Measurements from ENCODE around the gene LMTK3. TPM values are rescaled to one million over a fixed set of nuclear protein-coding genes. Genes with fewer than 3 reads are reported as not detected.

LMTK3 gene
- polyA plus RNA-seq, 1 donor from 2014 or later: 8.1 TPM

GRCh38 chr19:48443256-48443655 lies 68.4 kb downstream of the LMTK3 start:
- H3K4me3 ChIP-seq (ENCODE audit: low read length): no peak overlapping the region

DNA sequence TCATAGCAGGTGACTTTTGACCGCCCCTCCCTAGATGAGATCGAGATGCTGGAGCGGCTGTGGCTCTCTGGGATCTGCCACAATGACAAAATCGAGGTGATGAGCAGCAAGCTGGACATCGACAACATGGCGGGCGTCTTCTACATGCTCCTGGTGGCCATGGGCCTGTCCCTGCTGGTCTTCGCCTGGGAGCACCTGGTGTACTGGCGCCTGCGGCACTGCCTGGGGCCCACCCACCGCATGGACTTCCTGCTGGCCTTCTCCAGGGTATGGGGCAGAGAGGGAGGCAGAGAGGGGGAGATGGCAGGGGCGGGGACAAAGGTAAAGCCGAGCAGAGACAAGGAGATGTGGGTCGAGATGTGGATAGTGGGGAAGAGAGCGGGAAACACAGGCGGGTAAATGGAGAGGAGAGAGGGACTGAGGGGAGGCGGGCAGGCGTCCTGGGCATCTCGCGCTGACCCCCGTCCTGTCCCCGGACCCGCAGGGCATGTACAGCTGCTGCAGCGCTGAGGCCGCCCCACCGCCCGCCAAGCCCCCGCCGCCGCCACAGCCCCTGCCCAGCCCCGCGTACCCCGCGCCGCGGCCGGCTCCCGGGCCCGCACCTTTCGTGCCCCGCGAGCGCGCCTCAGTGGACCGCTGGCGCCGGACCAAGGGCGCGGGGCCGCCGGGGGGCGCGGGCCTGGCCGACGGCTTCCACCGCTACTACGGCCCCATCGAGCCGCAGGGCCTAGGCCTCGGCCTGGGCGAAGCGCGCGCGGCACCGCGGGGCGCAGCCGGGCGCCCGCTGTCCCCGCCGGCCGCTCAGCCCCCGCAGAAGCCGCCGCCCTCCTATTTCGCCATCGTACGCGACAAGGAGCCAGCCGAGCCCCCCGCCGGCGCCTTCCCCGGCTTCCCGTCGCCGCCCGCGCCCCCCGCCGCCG lies 69.3 kb downstream of the LMTK3 start:
- no peaks in the 10 kb centered on the region for H3K27me3 ChIP-seq (ENCODE audit: insufficient read depth, low read depth, low read length)
- no peak overlapping the region for H2AFZ ChIP-seq (ENCODE audit: low read depth, low read length)
- H3K4me3 ChIP-seq (ENCODE audit: low read length): no peak overlapping the region
- no peaks in the 10 kb centered on the region for H3F3A ChIP-seq (ENCODE audit: insufficient read depth, low read length, poor library complexity, severe bottlenecking)
- no peaks in the 10 kb centered on the region for H3K9me3 ChIP-seq (ENCODE audit: low read length)
- H3K9ac ChIP-seq (ENCODE audit: low read length): no peak overlapping the region
- H3K27ac ChIP-seq (ENCODE audit: low read length): no peak overlapping the region
- H3K79me2 ChIP-seq (replicated peaks; ENCODE audit: insufficient read depth, low read length): peaks cover 6% of the 10 kb centered on the region
- H3K36me3 ChIP-seq (ENCODE audit: insufficient read depth, low read length): no peaks in the 10 kb centered on the region
- no peaks in the 10 kb centered on the region for H4K20me1 ChIP-seq (ENCODE audit: insufficient read depth)
- H3K9me2 ChIP-seq (ENCODE audit: insufficient read depth, low read length): no peaks in the 10 kb centered on the region
- no peak overlapping the region for H3K4me2 ChIP-seq (ENCODE audit: low read length)
- no peak for TF ChIP-seq SMC3 (conservative IDR thresholded peaks at IDR 0.05; ENCODE audit: poor library complexity)
- TF ChIP-seq RAD21 (conservative IDR thresholded peaks at IDR 0.05): no peak
- TF ChIP-seq MXI1 (conservative IDR thresholded peaks at IDR 0.05; ENCODE audit: poor library complexity, severe bottlenecking): no peak
- TF ChIP-seq EP300 (conservative IDR thresholded peaks at IDR 0.05; ENCODE audit: poor library complexity, severe bottlenecking): no peak
- no peak for TF ChIP-seq POLR2AphosphoS5 (IDR thresholded peaks at IDR 0.05)
- TF ChIP-seq TAF1 (IDR thresholded peaks at IDR 0.05; ENCODE audit: low read depth): no peak
- TF ChIP-seq, protein P1, sequence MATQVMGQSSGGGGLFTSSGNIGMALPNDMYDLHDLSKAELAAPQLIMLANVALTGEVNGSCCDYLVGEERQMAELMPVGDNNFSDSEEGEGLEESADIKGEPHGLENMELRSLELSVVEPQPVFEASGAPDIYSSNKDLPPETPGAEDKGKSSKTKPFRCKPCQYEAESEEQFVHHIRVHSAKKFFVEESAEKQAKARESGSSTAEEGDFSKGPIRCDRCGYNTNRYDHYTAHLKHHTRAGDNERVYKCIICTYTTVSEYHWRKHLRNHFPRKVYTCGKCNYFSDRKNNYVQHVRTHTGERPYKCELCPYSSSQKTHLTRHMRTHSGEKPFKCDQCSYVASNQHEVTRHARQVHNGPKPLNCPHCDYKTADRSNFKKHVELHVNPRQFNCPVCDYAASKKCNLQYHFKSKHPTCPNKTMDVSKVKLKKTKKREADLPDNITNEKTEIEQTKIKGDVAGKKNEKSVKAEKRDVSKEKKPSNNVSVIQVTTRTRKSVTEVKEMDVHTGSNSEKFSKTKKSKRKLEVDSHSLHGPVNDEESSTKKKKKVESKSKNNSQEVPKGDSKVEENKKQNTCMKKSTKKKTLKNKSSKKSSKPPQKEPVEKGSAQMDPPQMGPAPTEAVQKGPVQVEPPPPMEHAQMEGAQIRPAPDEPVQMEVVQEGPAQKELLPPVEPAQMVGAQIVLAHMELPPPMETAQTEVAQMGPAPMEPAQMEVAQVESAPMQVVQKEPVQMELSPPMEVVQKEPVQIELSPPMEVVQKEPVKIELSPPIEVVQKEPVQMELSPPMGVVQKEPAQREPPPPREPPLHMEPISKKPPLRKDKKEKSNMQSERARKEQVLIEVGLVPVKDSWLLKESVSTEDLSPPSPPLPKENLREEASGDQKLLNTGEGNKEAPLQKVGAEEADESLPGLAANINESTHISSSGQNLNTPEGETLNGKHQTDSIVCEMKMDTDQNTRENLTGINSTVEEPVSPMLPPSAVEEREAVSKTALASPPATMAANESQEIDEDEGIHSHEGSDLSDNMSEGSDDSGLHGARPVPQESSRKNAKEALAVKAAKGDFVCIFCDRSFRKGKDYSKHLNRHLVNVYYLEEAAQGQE (IDR thresholded peaks at IDR 0.05; ENCODE audit: borderline replicate concordance): no peak

More at GRCh38 chr19:48443256-48443655, 68.4 kb downstream of the LMTK3 start:
- Histone ChIP-seq H3K9me2 (ENCODE audit: insufficient read depth, low read length) (no peaks in the 10 kb centered on the region), H3K36me3 (ENCODE audit: insufficient read depth, low read length) (no peaks in the 10 kb centered on the region), H3K9ac (ENCODE audit: low read length) (no peak overlapping the region), H3K27me3 (ENCODE audit: insufficient read depth, low read depth, low read length) (no peaks in the 10 kb centered on the region), H3K27ac (ENCODE audit: low read length) (no peak overlapping the region), H3K79me2 (replicated peaks; ENCODE audit: insufficient read depth, low read length) (peaks cover 6% of the 10 kb centered on the region), H3F3A (ENCODE audit: insufficient read depth, low read length, poor library complexity, severe bottlenecking) (no peaks in the 10 kb centered on the region), H3K9me3 (ENCODE audit: low read length) (no peaks in the 10 kb centered on the region), H3K4me2 (ENCODE audit: low read length) (no peak overlapping the region), H2AFZ (ENCODE audit: low read depth, low read length) (no peak overlapping the region), H4K20me1 (ENCODE audit: insufficient read depth) (no peaks in the 10 kb centered on the region)
- no peak for TF ChIP-seq CTCF (IDR thresholded peaks at IDR 0.05; ENCODE audit: poor library complexity, severe bottlenecking)
- TF ChIP-seq MXI1 (conservative IDR thresholded peaks at IDR 0.05; ENCODE audit: poor library complexity, severe bottlenecking): no peak
- TF ChIP-seq SMC3 (conservative IDR thresholded peaks at IDR 0.05; ENCODE audit: poor library complexity): no peak
- no peak for TF ChIP-seq RAD21 (conservative IDR thresholded peaks at IDR 0.05)
- no peak for TF ChIP-seq POLR2AphosphoS5 (IDR thresholded peaks at IDR 0.05)
- no peak for TF ChIP-seq EP300 (conservative IDR thresholded peaks at IDR 0.05; ENCODE audit: poor library complexity, severe bottlenecking)
- TF ChIP-seq TAF1 (IDR thresholded peaks at IDR 0.05; ENCODE audit: low read depth): no peak
- no peak for TF ChIP-seq EZH2 (IDR thresholded peaks at IDR 0.05; ENCODE audit: borderline replicate concordance, insufficient read depth, low read length, poor library complexity, severe bottlenecking)
- TF ChIP-seq, protein P1 (IDR thresholded peaks at IDR 0.05; ENCODE audit: borderline replicate concordance): no peak
